ENCODE results near the gene PDZD4. TPM values are rescaled to one million over a fixed set of nuclear protein-coding genes. Genes with fewer than 3 reads are reported as not detected.
A peak's percentile ranks its signal among the peaks of the same experiment; 100 is the strongest.

The PDZD4 gene
- total and polyA plus RNA-seq, 9 of the 15 experiments (the other 6 are each of a cell fraction or from before 2014, with no cell fraction given) = 0.05 to 0.38 (median 0.07) TPM; not detected in 5

DNA sequence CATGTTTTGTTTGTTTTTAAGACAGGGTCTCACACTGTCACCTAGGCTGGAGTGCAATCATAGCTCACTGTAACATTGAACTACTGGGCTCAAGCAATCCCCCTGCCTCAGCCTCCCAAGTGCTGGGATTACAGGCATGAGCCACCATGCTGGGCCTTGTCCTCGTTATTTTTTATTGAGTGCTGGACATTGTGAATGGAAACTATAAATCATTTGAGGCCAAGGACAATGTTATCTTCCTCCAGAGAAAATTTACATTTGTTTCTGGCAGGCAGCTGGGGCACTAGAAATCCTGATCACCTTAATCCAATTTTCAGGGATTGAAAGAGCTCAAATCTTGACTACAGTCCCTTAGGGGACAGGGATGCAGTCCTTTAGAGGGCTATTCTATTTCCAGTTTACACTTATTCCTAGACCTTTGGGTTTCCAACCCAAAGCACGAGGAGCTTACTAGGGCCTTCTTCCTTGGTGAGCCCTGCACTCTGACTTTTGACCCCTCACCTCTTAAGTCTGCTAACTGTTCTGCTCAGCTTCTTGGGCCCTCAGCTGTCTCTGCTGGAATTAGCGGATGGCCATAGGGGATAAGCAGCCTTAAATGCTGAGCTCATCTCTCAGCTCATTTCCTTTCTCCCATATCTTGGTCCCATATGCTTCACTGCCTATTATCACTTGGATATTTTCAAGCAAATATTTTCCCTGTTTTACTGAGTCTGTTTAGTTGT, 23.0 kb upstream of the PDZD4 start (continued):
- TF ChIP-seq ARID4B (CRISPR knock-in tag; IDR thresholded peaks at IDR 0.05) (no peak), NR1H2 (CRISPR knock-in tag; IDR thresholded peaks at IDR 0.05) (no peak), NCOA6 (IDR thresholded peaks at IDR 0.05) (no peak), GABPB1 (CRISPR knock-in tag; IDR thresholded peaks at IDR 0.05) (no peak), MAFK (IDR thresholded peaks at IDR 0.05; ENCODE audit: low read length) (peak; percentile 59; the same call in 1 of the 2 replicates), ZNF23 (CRISPR knock-in tag; IDR thresholded peaks at IDR 0.05) (no peak), TEAD2 (tag; IDR thresholded peaks at IDR 0.05) (no peak), ZNF184 (CRISPR knock-in tag; IDR thresholded peaks at IDR 0.05) (no peak), SAP30 (IDR thresholded peaks at IDR 0.05; ENCODE audit: borderline replicate concordance, insufficient read depth, low read depth, low read length, poor library complexity, severe bottlenecking) (no peak), ZFX (CRISPR knock-in tag; IDR thresholded peaks at IDR 0.05) (peak; percentile 42)
- TF ChIP-seq, protein P1, sequence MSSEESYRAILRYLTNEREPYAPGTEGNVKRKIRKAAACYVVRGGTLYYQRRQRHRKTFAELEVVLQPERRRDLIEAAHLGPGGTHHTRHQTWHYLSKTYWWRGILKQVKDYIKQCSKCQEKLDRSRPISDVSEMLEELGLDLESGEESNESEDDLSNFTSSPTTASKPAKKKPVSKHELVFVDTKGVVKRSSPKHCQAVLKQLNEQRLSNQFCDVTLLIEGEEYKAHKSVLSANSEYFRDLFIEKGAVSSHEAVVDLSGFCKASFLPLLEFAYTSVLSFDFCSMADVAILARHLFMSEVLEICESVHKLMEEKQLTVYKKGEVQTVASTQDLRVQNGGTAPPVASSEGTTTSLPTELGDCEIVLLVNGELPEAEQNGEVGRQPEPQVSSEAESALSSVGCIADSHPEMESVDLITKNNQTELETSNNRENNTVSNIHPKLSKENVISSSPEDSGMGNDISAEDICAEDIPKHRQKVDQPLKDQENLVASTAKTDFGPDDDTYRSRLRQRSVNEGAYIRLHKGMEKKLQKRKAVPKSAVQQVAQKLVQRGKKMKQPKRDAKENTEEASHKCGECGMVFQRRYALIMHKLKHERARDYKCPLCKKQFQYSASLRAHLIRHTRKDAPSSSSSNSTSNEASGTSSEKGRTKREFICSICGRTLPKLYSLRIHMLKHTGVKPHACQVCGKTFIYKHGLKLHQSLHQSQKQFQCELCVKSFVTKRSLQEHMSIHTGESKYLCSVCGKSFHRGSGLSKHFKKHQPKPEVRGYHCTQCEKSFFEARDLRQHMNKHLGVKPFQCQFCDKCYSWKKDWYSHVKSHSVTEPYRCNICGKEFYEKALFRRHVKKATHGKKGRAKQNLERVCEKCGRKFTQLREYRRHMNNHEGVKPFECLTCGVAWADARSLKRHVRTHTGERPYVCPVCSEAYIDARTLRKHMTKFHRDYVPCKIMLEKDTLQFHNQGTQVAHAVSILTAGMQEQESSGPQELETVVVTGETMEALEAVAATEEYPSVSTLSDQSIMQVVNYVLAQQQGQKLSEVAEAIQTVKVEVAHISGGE (CRISPR knock-in tag; IDR thresholded peaks at IDR 0.05) = 0 out of 6 replicates have a peak, but pooled peaks of 1 of the 3 experiments have one; percentile 43
- TF ChIP-seq, protein P2, sequence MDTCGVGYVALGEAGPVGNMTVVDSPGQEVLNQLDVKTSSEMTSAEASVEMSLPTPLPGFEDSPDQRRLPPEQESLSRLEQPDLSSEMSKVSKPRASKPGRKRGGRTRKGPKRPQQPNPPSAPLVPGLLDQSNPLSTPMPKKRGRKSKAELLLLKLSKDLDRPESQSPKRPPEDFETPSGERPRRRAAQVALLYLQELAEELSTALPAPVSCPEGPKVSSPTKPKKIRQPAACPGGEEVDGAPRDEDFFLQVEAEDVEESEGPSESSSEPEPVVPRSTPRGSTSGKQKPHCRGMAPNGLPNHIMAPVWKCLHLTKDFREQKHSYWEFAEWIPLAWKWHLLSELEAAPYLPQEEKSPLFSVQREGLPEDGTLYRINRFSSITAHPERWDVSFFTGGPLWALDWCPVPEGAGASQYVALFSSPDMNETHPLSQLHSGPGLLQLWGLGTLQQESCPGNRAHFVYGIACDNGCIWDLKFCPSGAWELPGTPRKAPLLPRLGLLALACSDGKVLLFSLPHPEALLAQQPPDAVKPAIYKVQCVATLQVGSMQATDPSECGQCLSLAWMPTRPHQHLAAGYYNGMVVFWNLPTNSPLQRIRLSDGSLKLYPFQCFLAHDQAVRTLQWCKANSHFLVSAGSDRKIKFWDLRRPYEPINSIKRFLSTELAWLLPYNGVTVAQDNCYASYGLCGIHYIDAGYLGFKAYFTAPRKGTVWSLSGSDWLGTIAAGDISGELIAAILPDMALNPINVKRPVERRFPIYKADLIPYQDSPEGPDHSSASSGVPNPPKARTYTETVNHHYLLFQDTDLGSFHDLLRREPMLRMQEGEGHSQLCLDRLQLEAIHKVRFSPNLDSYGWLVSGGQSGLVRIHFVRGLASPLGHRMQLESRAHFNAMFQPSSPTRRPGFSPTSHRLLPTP (IDR thresholded peaks at IDR 0.05; ENCODE audit: borderline replicate concordance, extremely low read depth, insufficient read length) = no peak
- TF ChIP-seq, protein P3, sequence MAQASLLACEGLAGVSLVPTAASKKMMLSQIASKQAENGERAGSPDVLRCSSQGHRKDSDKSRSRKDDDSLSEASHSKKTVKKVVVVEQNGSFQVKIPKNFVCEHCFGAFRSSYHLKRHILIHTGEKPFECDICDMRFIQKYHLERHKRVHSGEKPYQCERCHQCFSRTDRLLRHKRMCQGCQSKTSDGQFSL (CRISPR knock-in tag; IDR thresholded peaks at IDR 0.05) = no peak
- TF ChIP-seq, protein P3 (tag; IDR thresholded peaks at IDR 0.05) = no peak

Data from K562 (cell line).